ENCODE results near the gene FAM169A. TPM values are rescaled to one million over a fixed set of nuclear protein-coding genes. Genes with fewer than 3 reads are reported as not detected.

Gene FAM169A
- total and polyA plus RNA-seq, 2 of the 4 experiments (the other 2 are of a cell fraction), result under 0.01 TPM; not detected in 1

DNA sequence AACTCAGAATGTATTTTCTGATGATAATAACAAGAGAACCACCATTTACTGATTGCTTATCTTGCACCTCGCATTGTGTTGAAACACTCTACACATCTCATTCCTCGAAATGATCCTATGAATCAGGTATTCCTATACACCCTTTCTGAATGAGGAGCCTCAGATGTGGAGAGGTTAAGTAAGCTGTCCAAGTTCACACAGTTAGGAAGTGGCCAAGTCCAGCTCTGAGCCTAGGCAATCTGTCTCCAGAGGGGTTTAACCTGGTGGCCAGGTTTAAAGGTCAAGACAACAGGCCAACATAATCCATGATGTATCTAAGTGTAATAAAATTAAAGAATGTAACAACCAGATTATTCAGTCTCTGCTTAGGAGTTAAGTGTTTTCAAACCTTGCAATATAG lies 12.9 kb downstream of the FAM169A start:
- ChIA-PET POLR2A (ENCODE audit: unreplicated experiment) (no interaction called here), CTCF (interaction anchor here (0.5 kb wide), 1 partner anchor 38 kb away, joined by 4 read pairs; no protein-coding TSS in a partner anchor)
- Histone ChIP-seq H4K91ac (ENCODE audit: insufficient read depth, low read depth, low read length) (no peak overlapping the region), H3K27me3 (ENCODE audit: control insufficient read depth, insufficient read depth, low read length) (no peaks in the 10 kb centered on the region), H2AK9ac (replicated peaks; ENCODE audit: low read depth, low read length, poor library complexity) (no peak overlapping the region), H3K14ac (replicated peaks; ENCODE audit: low read depth, low read length) (no peak overlapping the region), H3K79me1 (ENCODE audit: low read depth in 1 of 2, low read length in 2 of 2) (no peaks in the 10 kb centered on the region), H2AFZ (replicated peaks; ENCODE audit: low read length, poor library complexity) (no peak overlapping the region), H3K4me1 (ENCODE audit: control insufficient read depth, insufficient read depth, low read length) (no peaks in the 10 kb centered on the region), H3K27ac (ENCODE audit: insufficient read depth, low read length) (no peak overlapping the region), H3K36me3 (ENCODE audit: control insufficient read depth, insufficient read depth, low read length) (no peaks in the 10 kb centered on the region), H3K9me1 (ENCODE audit: insufficient read depth, low read length) (no peaks in the 10 kb centered on the region), H3K56ac (ENCODE audit: extremely low read depth, insufficient read depth, low read length) (no peak overlapping the region), H2BK5ac (ENCODE audit: low read depth, low read length, poor library complexity, severe bottlenecking) (no peak overlapping the region), H3K18ac (ENCODE audit: low read depth, low read length) (no peak overlapping the region), H3K4me3 (ENCODE audit: insufficient read depth, low read depth, low read length) (no peak overlapping the region), H2BK15ac (ENCODE audit: low read depth, low read length) (no peak overlapping the region), H3K23ac (ENCODE audit: low read depth, low read length) (no peak overlapping the region), H4K5ac (ENCODE audit: low read depth, low read length) (no peak overlapping the region), H3K4me2 (ENCODE audit: low read depth, low read length) (no peak overlapping the region), H3K9me3 (ENCODE audit: control insufficient read depth, insufficient read depth, low read length) (no peaks in the 10 kb centered on the region), H2AK5ac (ENCODE audit: low read depth, low read length) (no peak overlapping the region), H2BK120ac (ENCODE audit: low read depth, low read length) (no peak overlapping the region), H3K4ac (ENCODE audit: low read depth, low read length) (no peak overlapping the region), H3K9ac (ENCODE audit: low read depth, low read length) (no peak overlapping the region), H4K20me1 (ENCODE audit: insufficient read depth, low read length) (no peaks in the 10 kb centered on the region), H4K8ac (ENCODE audit: low read depth in 2 of 2, low read length in 2 of 2) (no peak overlapping the region), H2BK20ac (ENCODE audit: low read depth, low read length) (no peak overlapping the region)
- ATAC-seq (ENCODE audit: low read depth) (no peak), DNase-seq (no peak)
- no CpG with 5 or more reads among the region's 2 CpGs for WGBS, 2 experiments (ENCODE audit: extremely low coverage in 2 of 2, insufficient read length in 1 of 2)
- dilution Hi-C loops (cut with HindIII; ENCODE audit: low sequenced_read_pairs, unreplicated experiment) (no loop called here), intact Hi-C loops (cut with micrococcal nuclease) (no loop called here), in situ Hi-C loops (cut with MboI; ENCODE audit: low sequenced_read_pairs) (no loop called here)
- TF ChIP-seq, protein P1, sequence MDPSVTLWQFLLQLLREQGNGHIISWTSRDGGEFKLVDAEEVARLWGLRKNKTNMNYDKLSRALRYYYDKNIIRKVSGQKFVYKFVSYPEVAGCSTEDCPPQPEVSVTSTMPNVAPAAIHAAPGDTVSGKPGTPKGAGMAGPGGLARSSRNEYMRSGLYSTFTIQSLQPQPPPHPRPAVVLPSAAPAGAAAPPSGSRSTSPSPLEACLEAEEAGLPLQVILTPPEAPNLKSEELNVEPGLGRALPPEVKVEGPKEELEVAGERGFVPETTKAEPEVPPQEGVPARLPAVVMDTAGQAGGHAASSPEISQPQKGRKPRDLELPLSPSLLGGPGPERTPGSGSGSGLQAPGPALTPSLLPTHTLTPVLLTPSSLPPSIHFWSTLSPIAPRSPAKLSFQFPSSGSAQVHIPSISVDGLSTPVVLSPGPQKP (IDR thresholded peaks at IDR 0.05; ENCODE audit: borderline replicate concordance, low read depth, low read length), result no peak
- TF ChIP-seq, protein P2, sequence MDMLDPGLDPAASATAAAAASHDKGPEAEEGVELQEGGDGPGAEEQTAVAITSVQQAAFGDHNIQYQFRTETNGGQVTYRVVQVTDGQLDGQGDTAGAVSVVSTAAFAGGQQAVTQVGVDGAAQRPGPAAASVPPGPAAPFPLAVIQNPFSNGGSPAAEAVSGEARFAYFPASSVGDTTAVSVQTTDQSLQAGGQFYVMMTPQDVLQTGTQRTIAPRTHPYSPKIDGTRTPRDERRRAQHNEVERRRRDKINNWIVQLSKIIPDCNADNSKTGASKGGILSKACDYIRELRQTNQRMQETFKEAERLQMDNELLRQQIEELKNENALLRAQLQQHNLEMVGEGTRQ (IDR thresholded peaks at IDR 0.05; ENCODE audit: low read depth, low read length), result no peak
- TF ChIP-seq CHD1 (IDR thresholded peaks at IDR 0.05; ENCODE audit: low read depth, low read length) (no peak), MXI1 (IDR thresholded peaks at IDR 0.05; ENCODE audit: borderline replicate concordance, low read depth, low read length) (no peak), POLR2A (IDR thresholded peaks at IDR 0.05; ENCODE audit: low read depth, low read length) (no peak), MAZ (IDR thresholded peaks at IDR 0.05; ENCODE audit: borderline replicate concordance, low read depth, low read length) (no peak), RAD21 (IDR thresholded peaks at IDR 0.05; ENCODE audit: low read length) (no peak), SMC3 (IDR thresholded peaks at IDR 0.05; ENCODE audit: low read depth, low read length) (no peak), CEBPB (IDR thresholded peaks at IDR 0.05; ENCODE audit: low read depth, low read length) (no peak), MAFK (IDR thresholded peaks at IDR 0.05; ENCODE audit: low read depth, low read length) (no peak), BHLHE40 (IDR thresholded peaks at IDR 0.05; ENCODE audit: low read depth, low read length) (no peak), RFX5 (IDR thresholded peaks at IDR 0.05; ENCODE audit: low read depth, low read length) (no peak), FOS (IDR thresholded peaks at IDR 0.05; ENCODE audit: low read depth, low read length) (no peak), NFE2L2 (IDR thresholded peaks at IDR 0.05; ENCODE audit: low read depth, low read length) (no peak), RCOR1 (IDR thresholded peaks at IDR 0.05; ENCODE audit: insufficient replicate concordance, low read length) (no peak)
- TF ChIP-seq, protein P3, sequence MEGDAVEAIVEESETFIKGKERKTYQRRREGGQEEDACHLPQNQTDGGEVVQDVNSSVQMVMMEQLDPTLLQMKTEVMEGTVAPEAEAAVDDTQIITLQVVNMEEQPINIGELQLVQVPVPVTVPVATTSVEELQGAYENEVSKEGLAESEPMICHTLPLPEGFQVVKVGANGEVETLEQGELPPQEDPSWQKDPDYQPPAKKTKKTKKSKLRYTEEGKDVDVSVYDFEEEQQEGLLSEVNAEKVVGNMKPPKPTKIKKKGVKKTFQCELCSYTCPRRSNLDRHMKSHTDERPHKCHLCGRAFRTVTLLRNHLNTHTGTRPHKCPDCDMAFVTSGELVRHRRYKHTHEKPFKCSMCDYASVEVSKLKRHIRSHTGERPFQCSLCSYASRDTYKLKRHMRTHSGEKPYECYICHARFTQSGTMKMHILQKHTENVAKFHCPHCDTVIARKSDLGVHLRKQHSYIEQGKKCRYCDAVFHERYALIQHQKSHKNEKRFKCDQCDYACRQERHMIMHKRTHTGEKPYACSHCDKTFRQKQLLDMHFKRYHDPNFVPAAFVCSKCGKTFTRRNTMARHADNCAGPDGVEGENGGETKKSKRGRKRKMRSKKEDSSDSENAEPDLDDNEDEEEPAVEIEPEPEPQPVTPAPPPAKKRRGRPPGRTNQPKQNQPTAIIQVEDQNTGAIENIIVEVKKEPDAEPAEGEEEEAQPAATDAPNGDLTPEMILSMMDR (conservative IDR thresholded peaks at IDR 0.05; ENCODE audit: low read depth, low read length), result no peak
- BruUV-seq (replicated peaks), result no TSS peak
